ENCODE measurements around the gene ANO1.

- no peak for TF ChIP-seq CTCF (IDR thresholded peaks at IDR 0.05)
- TF ChIP-seq POLR2A (IDR thresholded peaks at IDR 0.05), result no peak
Observed at GRCh38 chr11:70072461-70072860, 5.7 kb upstream of the ANO1 start.

Measured in Peyer's patch (tissue), 4 donors.